ENCODE measurements around the gene PTTG2. TPM values are rescaled to one million over a fixed set of nuclear protein-coding genes. Genes with fewer than 3 reads are reported as not detected.

Gene PTTG2
- total and polyA plus RNA-seq, 2 of the 13 experiments (the other 11 are each of a cell fraction or from before 2014, with no cell fraction given) = not detected

- TF ChIP-seq ZNF407 (CRISPR knock-in tag; IDR thresholded peaks at IDR 0.05; ENCODE audit: not compliant biosample characterization) (peak; percentile 83), BCL6 (CRISPR knock-in tag; IDR thresholded peaks at IDR 0.05) (0 out of 2 replicates have a peak, but pooled peaks have one; percentile 17), NR3C1 (CRISPR knock-in tag; IDR thresholded peaks at IDR 0.05) (no peak), NFIB (CRISPR knock-in tag; IDR thresholded peaks at IDR 0.05; ENCODE audit: borderline replicate concordance) (0 out of 2 replicates have a peak, but pooled peaks have one; percentile 80), ZNF781 (CRISPR knock-in tag; IDR thresholded peaks at IDR 0.05; ENCODE audit: borderline replicate concordance, not compliant biosample characterization) (no peak), EP300 (IDR thresholded peaks at IDR 0.05; ENCODE audit: low read depth in 2 of 2, low read length in 2 of 2) (no peak), EP300 (CRISPR knock-in tag; IDR thresholded peaks at IDR 0.05; ENCODE audit: borderline replicate concordance) (no peak), HMGXB4 (CRISPR knock-in tag; IDR thresholded peaks at IDR 0.05; ENCODE audit: borderline replicate concordance in 1 of 2, low read depth in 1 of 2) (peak; percentile 59 to 61), ZMYM4 (CRISPR knock-in tag; IDR thresholded peaks at IDR 0.05) (no peak), ZNF83 (CRISPR knock-in tag; IDR thresholded peaks at IDR 0.05; ENCODE audit: borderline replicate concordance) (no peak), MAZ (IDR thresholded peaks at IDR 0.05; ENCODE audit: borderline replicate concordance, low read depth, low read length) (peak; percentile 24; the same call in 1 of the 2 replicates), MAZ (CRISPR knock-in tag; IDR thresholded peaks at IDR 0.05; ENCODE audit: low read depth) (no peak; the same call in 1 of the 2 replicates), RNF2 (conservative IDR thresholded peaks at IDR 0.05; ENCODE audit: low read depth) (peak; percentile 71), RXRA (CRISPR knock-in tag; IDR thresholded peaks at IDR 0.05) (0 out of 2 replicates have a peak, but pooled peaks have one; percentile 14), ZNF652 (CRISPR knock-in tag; IDR thresholded peaks at IDR 0.05; ENCODE audit: borderline replicate concordance, low read depth) (peak; percentile 71), ZFP91 (CRISPR knock-in tag; IDR thresholded peaks at IDR 0.05; ENCODE audit: borderline replicate concordance) (peak; percentile 47; the same call in 1 of the 2 replicates)
Observed at GRCh38 chr4:37977471-37978247, 17.5 kb downstream of the PTTG2 start (continued).

Measured in HepG2 (cell line).